Renal pelvis (tissue), 4 donors: ENCODE measurements around the gene CCDC34. TPM values are rescaled to one million over a fixed set of nuclear protein-coding genes. Genes with fewer than 3 reads are reported as not detected.
A peak's percentile ranks its signal among the peaks of the same experiment; 100 is the strongest.

Experiments used
- DNase-seq: peaks from one replicate; pipeline ENCODE4 v3.0.0-alpha.2; 2013
- polyA plus RNA-seq, 3 donors: library from polyadenylated mRNA; unstranded; fragments of 120-200 nt; gene quantifications; one replicate each; pipeline ENCODE4 v1.2.1, GENCODE V29; 2013; ENCODE audit not compliant: insufficient read length in 3 of 3

Gene CCDC34
- polyA plus RNA-seq, 3 donors, result 26.5 to 30.9 (median 27.0) TPM

GRCh38 chr11:27396259-27396839 lies 33.3 kb upstream of the CCDC34 start:
- no peak for DNase-seq

GRCh38 chr11:27395556-27396258 lies 32.7 kb upstream of the CCDC34 start:
- peak; percentile 73 for DNase-seq

GRCh38 chr11:27394781-27395228 lies 31.8 kb upstream of the CCDC34 start:
- DNase-seq, result no peak

- DNase-seq, result peak; percentile 35
These were observed 29.5 kb upstream of the CCDC34 start for GRCh38 chr11:27392278-27393114.

- DNase-seq, result no peak
These were observed 28.5 kb upstream of the CCDC34 start for GRCh38 chr11:27391331-27392015.

GRCh38 chr11:27390318-27391295 lies 27.6 kb upstream of the CCDC34 start:
- DNase-seq, result no peak

GRCh38 chr11:27388869-27389268 lies 25.9 kb upstream of the CCDC34 start:
- DNase-seq, result no peak

GRCh38 chr11:27388001-27388400 lies 25.0 kb upstream of the CCDC34 start:
- DNase-seq, result no peak

GRCh38 chr11:27387362-27387761 lies 24.3 kb upstream of the CCDC34 start:
- no peak for DNase-seq

- no peak for DNase-seq
These were observed 23.3 kb upstream of the CCDC34 start for GRCh38 chr11:27386181-27386845.

GRCh38 chr11:27385245-27385644 lies 22.2 kb upstream of the CCDC34 start:
- DNase-seq, result no peak

- no peak for DNase-seq
These were observed 21.2 kb upstream of the CCDC34 start for GRCh38 chr11:27384227-27384626.

- no peak for DNase-seq
These were observed 20.6 kb upstream of the CCDC34 start for GRCh38 chr11:27383645-27384044.

- DNase-seq, result no peak
These were observed 18.2 kb upstream of the CCDC34 start for GRCh38 chr11:27381238-27381666.

- no peak for DNase-seq
These were observed 17.8 kb upstream of the CCDC34 start for GRCh38 chr11:27380771-27381170.

- DNase-seq, result no peak
These were observed 16.4 kb upstream of the CCDC34 start for GRCh38 chr11:27379449-27379848.

- DNase-seq, result no peak
These were observed 12.4 kb upstream of the CCDC34 start for GRCh38 chr11:27375370-27375769.

GRCh38 chr11:27373856-27374602 lies 11.0 kb upstream of the CCDC34 start:
- DNase-seq, result no peak

- DNase-seq, result no peak
These were observed 10.4 kb upstream of the CCDC34 start for GRCh38 chr11:27373392-27373791.

GRCh38 chr11:27372164-27372563 lies 9.1 kb upstream of the CCDC34 start:
- no peak for DNase-seq
